Nucleus accumbens (tissue), 56 donors: ENCODE results near the gene CCL8.
A peak's percentile ranks its signal among the peaks of the same experiment; 100 is the strongest.
"Not testable (repeated sequence)": the region's sequence is repeated elsewhere in the genome, so short reads cannot be mapped to it uniquely, and the experiment has no call there.

Experiments used
- DNase-seq, 56 donors: peaks; one replicate each; lab custom pipeline; 2025; lab: John Stamatoyannopoulos, UW

Gene CCL8

DNA sequence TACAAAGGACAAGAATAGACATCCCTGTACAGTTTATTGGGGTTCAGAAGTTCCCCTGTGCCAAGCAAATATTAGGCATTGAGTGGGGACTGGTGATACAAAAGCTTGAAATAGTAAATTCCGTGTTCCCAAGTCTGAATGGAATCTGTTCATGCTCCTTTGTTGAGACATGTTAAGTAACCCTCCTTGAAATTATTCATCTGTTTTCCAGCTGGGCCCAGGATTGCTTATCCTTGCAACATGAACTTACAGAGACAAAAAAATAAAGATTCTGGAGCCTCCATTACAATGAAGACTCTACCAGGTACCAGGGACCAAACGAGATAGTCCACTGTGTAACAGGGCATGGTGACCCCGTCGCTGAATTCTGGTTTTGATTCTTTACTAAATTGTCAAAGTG, 6.1 kb upstream of the CCL8 start:
- DNase-seq, result no peak

GRCh38 chr17:34314279-34314678, 5.0 kb upstream of the CCL8 start:
- DNase-seq, result no peak

DNA sequence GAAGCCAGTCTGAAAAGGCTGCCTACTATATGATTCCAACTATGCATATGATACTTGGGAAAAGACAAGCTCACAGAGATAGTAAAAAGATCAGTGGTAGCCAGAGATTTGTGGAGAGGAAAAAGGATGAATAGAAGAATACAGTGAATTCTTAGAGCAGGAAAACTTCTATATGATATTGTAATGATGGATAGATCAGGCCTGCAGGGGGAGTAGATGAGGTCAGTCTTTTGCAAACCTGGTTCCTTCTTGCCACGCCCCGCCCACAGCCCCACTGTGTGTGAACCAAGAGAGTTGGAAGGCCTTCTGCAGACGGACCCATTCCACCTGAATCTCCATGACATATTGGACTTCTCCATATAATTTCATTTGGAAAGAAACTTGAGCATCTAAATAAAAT, 761 bp upstream of the CCL8 start:
- no peak for DNase-seq

DNA sequence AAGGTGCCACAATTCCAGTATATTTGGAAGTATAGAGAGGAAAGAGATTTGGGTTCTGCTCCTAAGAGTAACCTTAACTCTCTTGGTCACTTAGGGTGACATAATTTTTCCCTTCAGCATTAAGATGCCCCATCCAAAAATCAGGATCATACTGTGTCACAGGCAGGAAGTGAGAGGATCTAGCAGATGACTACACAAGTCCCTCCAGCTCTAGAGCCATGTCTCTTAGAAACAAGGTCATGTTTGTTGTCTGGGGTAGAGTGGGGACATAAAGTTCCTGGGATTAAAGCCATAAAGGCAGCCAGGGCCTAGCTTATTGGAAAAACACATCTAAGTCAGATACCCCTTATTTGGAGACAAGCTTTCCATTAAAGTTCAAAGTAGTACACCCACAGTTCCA, 2.7 kb downstream of the CCL8 start:
- no peak for DNase-seq

DNA sequence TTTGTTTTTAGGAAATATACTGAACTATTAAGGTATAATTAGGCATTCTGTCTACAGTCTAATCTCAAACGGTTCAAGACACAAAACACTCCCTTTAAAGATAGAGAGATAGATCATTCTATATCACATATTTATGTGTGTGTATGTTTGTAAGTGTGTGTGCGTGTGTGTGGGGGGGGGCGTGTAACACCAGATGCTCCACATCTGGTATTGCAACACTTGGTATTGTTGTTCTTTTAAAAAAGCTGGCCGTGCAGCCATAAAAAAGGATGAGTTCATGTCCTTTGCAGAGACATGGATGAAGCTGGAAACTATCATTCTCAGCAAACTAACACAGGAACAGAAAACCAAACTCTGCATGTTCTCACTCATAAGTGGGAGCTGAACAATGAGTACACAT, 8.3 kb downstream of the CCL8 start:
- DNase-seq, result not testable (repeated sequence)

GRCh38 chr17:34337701-34338100, 18.5 kb downstream of the CCL8 start:
- no peak for DNase-seq

GRCh38 chr17:34339138-34339770, 20.0 kb downstream of the CCL8 start:
- DNase-seq, result no peak

- no peak for DNase-seq
Observed at GRCh38 chr17:34341916-34342315, 22.7 kb downstream of the CCL8 start.

DNA sequence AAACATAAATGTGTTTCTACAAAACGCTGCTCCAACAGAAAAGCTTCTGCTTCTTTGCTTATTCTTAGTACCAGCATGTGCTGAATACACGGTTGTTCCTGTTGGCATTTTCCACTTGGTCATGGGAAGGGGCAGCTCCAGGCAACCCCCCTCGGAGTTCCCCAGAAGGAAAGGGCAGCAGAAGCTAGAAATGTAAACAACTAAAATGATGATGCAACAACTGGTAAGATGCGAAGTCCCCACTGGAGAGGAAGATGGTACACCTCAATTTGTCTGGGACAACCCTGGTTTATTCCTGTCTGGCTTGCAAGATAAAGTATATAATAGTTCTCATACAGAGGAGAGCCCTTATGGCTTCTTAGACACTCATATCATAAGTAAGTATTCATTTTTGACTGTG, 27.8 kb downstream of the CCL8 start:
- no peak for DNase-seq

- peak in 2 of 56 donors; percentile 4 to 15 for DNase-seq
Observed at GRCh38 chr17:34349751-34350150, 30.5 kb downstream of the CCL8 start.

DNA sequence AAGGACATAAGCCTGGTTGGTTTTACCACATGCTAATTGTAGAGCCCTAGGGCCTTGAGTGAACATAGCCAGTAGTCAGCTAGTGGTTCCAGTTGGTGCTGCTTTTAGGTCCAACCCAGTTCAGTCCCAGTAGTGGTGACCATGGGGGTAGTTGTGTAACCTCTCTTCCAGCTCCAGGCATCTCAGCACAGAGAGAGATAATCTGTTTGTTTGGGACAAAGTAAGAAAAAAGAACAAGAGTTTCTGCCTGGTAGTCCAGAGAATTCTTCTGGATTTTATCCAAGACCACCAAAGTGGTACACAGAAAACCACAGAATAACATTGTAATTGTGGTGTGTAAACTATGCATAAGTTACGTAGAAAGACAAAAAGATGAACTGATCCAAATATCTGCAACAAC, 31.9 kb downstream of the CCL8 start:
- no peak for DNase-seq

DNA sequence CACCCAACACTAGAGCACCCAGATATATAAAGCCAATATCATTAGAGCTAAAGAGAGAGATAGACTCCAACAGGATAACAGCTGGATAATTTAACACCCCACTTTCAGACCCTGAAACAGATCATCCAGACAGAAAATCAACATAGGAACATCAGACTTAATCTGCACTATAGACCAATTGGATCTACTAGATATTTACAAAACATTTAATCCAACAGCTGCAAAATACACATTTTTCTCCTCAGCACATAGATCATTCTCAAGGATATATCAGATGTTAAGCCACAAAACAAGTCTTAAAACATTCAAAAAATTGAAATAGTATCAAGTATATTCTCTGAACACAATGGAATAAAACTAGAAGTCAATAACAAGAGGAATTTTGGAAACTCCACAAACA, 33.0 kb downstream of the CCL8 start:
- no peak for DNase-seq

GRCh38 chr17:34354637-34355036, 35.4 kb downstream of the CCL8 start:
- DNase-seq, result no peak

GRCh38 chr17:34356194-34356593, 37.0 kb downstream of the CCL8 start, which contains the start of gene CCL13:
Gene CCL13 (plus strand): TSS chr17:34356480. CDS start chr17:34356527, 47 bp downstream.
- DNase-seq, result no peak

GRCh38 chr17:34357398-34357797, 38.2 kb downstream of the CCL8 start:
- DNase-seq, result no peak

GRCh38 chr17:34358631-34359030, 39.4 kb downstream of the CCL8 start:
- DNase-seq, result no peak

DNA sequence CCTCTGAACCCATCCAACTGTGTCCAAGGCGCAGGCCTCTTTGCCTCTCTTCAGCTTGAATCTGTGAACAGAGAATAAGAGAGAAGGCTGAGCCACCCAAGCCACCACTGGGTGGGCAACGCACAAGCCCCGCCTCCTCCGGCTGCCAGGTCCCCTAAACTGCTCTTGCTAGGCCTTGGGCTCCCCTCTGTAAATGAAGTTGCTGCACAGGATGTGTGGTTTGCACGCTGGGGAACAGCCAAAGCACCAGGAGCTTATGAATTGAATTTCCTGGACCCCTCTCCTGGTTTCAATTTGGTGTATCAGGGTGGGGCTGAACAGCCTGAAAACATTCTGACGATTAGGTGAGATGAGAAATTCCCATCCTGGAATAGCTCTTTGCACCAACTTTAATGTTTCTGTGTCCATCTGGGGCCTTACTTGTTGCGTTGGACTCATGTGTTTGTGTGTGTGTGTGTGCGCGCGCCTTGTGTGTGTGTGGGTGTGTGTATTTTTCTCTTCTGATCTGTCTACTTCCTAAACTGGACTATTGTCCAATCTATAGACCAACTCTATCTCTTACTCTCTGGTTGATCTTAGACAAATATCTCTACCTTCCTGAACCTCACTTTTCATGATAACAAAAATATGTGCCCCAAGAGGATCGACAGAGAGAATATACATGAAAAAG, 41.5 kb downstream of the CCL8 start:
- DNase-seq, result no peak

- peak in 48 of 56 donors; percentile 6 to 89 (median 48) for DNase-seq
Observed at GRCh38 chr17:34361478-34362061, 42.3 kb downstream of the CCL8 start.

- no peak for DNase-seq
Observed at GRCh38 chr17:34363183-34363661, 44.0 kb downstream of the CCL8 start, which contains the start of gene CCL1. Gene CCL1 (minus strand): TSS chr17:34363233. CDS start chr17:34363161, 72 bp downstream.

- DNase-seq, result no peak
Observed at GRCh38 chr17:34364751-34365150, 45.5 kb downstream of the CCL8 start.

- no peak for DNase-seq
Observed at GRCh38 chr17:34365340-34365739, 46.1 kb downstream of the CCL8 start.

- DNase-seq, result no peak
Observed at GRCh38 chr17:34366010-34366409, 46.8 kb downstream of the CCL8 start.
